GM12875 (cell line): ENCODE results near the gene PLXNA4.

Experiments
- H3K4me3 ChIP-seq: one replicate; pipeline ENCODE4 v1.5.1; 2011; ENCODE audit warnings: low read depth, low read length, control low read depth
- TF ChIP-seq, protein P1 (sequence below): IDR thresholded peaks from 2 replicates; pipeline ENCODE4 v1.5.1; 2011; ENCODE audit warnings: low read depth, mild to moderate bottlenecking, control low read depth, inconsistent platforms, low read length, moderate library complexity, borderline replicate concordance; ENCODE audit not compliant: insufficient read depth

Gene PLXNA4

DNA sequence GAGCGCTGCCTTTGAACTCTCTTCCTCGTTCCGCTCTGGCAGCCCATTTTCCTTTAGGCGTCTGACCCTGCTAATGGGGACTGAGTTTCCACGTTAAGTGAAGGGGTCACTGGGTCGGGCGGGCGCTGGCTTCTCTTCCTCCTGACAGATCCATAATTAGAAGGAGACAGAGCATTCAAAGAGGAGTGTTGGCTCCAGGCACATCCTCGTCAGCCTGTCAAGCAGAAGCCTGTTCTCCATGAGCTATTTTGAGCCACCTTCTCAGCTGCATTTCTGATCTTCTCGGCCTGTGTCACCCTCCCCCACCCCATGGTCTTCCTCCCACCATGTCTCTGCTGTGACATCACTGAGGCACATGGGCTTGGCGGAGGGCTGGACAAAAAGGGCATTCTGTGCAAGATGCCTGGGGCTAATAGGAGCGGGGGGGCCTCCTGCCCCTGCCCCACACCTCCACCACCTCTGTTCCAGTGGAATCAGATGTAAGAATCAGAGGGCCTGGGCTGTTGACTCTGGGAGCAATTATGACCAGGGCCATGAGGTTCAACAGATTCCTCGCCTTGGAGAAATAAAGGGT lies 248.1 kb downstream of the PLXNA4 start:
- no peak overlapping the region for H3K4me3 ChIP-seq
- TF ChIP-seq, protein P1, sequence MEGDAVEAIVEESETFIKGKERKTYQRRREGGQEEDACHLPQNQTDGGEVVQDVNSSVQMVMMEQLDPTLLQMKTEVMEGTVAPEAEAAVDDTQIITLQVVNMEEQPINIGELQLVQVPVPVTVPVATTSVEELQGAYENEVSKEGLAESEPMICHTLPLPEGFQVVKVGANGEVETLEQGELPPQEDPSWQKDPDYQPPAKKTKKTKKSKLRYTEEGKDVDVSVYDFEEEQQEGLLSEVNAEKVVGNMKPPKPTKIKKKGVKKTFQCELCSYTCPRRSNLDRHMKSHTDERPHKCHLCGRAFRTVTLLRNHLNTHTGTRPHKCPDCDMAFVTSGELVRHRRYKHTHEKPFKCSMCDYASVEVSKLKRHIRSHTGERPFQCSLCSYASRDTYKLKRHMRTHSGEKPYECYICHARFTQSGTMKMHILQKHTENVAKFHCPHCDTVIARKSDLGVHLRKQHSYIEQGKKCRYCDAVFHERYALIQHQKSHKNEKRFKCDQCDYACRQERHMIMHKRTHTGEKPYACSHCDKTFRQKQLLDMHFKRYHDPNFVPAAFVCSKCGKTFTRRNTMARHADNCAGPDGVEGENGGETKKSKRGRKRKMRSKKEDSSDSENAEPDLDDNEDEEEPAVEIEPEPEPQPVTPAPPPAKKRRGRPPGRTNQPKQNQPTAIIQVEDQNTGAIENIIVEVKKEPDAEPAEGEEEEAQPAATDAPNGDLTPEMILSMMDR: no peak

GRCh38 chr7:132326878-132327589 lies 249.2 kb downstream of the PLXNA4 start:
- H3K4me3 ChIP-seq: no peak overlapping the region
- TF ChIP-seq, protein P1: no peak

- H3K4me3 ChIP-seq: no peak overlapping the region
- TF ChIP-seq, protein P1: no peak
These were observed 253.3 kb downstream of the PLXNA4 start for GRCh38 chr7:132322970-132323369.

- no peak overlapping the region for H3K4me3 ChIP-seq
- TF ChIP-seq, protein P1: no peak
These were observed 254.9 kb downstream of the PLXNA4 start for GRCh38 chr7:132321387-132321786.

GRCh38 chr7:132319481-132319880 lies 256.8 kb downstream of the PLXNA4 start:
- TF ChIP-seq, protein P1: no peak
- no peak overlapping the region for H3K4me3 ChIP-seq

GRCh38 chr7:132318352-132319318 lies 257.6 kb downstream of the PLXNA4 start:
- TF ChIP-seq, protein P1: peak; percentile 87
- no peak overlapping the region for H3K4me3 ChIP-seq
